CD4-positive, CD25-positive, alpha-beta regulatory T cell (primary cell): ENCODE measurements around the gene GHR. TPM values are rescaled to one million over a fixed set of nuclear protein-coding genes. Genes with fewer than 3 reads are reported as not detected.

Source experiments
- ATAC-seq, 2 donors: fragments of 150-1000 bp; cut with Tn5 transposase; one replicate each; pipeline ENCODE4 v1.10.0; 2021; ENCODE audit warnings: low read depth in 2 of 2, moderate number of reproducible peaks in 2 of 2, moderate library complexity in 1 of 2
- DNase-seq, 3 donors: peaks; one replicate each; pipeline versions ENCODE4 v3.0.0 to v3.0.0-alpha.2; 2012 to 2022; ENCODE audit warnings: mixed read lengths in 1 of 3
- H3K27ac ChIP-seq: one replicate; pipeline ENCODE4 v1.7.0; 2013; ENCODE audit warnings: mild to moderate bottlenecking, low read length; ENCODE audit not compliant: insufficient read depth, poor library complexity, severe bottlenecking
- H3K27me3 ChIP-seq: one replicate; pipeline ENCODE4 v1.7.0; 2013; ENCODE audit warnings: low read length; ENCODE audit not compliant: control insufficient read depth, insufficient read depth
- H3K36me3 ChIP-seq: one replicate; pipeline ENCODE4 v1.7.0; 2013; ENCODE audit warnings: mild to moderate bottlenecking, low read length, moderate library complexity; ENCODE audit not compliant: control insufficient read depth, insufficient read depth
- H3K4me1 ChIP-seq: 2 replicates; pipeline ENCODE4 v1.7.0; 2013; ENCODE audit warnings: mild to moderate bottlenecking, low read length; ENCODE audit not compliant: insufficient read depth, control insufficient read depth, poor library complexity, severe bottlenecking
- H3K4me3 ChIP-seq: one replicate; pipeline ENCODE4 v1.7.0; 2013; ENCODE audit warnings: low read depth, mild to moderate bottlenecking, low read length, moderate library complexity
- H3K9me3 ChIP-seq, 2 experiments: 1 replicate in 1 of 2; 2 replicates in 1 of 2; pipeline ENCODE4 v1.7.0; 2013; ENCODE audit warnings: low read length in 2 of 2, mild to moderate bottlenecking in 1 of 2, moderate library complexity in 1 of 2; ENCODE audit not compliant: control insufficient read depth in 2 of 2
- H3K27ac Mint-ChIP-seq, 3 donors: one replicate each; pipeline ENCODE4 v1.8.0; 2020 to 2022; ENCODE audit warnings: mild to moderate bottlenecking in 3 of 3, mixed read lengths in 3 of 3, moderate library complexity in 2 of 3
- H3K27me3 Mint-ChIP-seq: one replicate; pipeline ENCODE4 v1.8.0; 2022; ENCODE audit warnings: mild to moderate bottlenecking, mixed read lengths
- H3K36me3 Mint-ChIP-seq: one replicate; pipeline ENCODE4 v1.8.0; 2020; ENCODE audit warnings: mixed read lengths
- H3K4me1 Mint-ChIP-seq, 4 donors: one replicate each; pipeline ENCODE4 v1.8.0; 2020 to 2022; ENCODE audit warnings: mixed read lengths in 4 of 4, mild to moderate bottlenecking in 1 of 4
- H3K4me3 Mint-ChIP-seq, 4 donors: one replicate each; pipeline ENCODE4 v1.8.0; 2020 to 2022; ENCODE audit warnings: mild to moderate bottlenecking in 4 of 4, mixed read lengths in 4 of 4, moderate library complexity in 3 of 4
- H3K9me3 Mint-ChIP-seq, 7 donors: one replicate each; pipeline ENCODE4 v1.8.0; 2020 to 2022; ENCODE audit warnings: mixed read lengths in 7 of 7, mild to moderate bottlenecking in 3 of 7, moderate library complexity in 2 of 7
- polyA plus RNA-seq, 4 donors: library from polyadenylated mRNA; unstranded; fragments of 300-500 nt; fragmentation: Illumina TruSeq; gene quantifications; one replicate each; pipeline ENCODE4 v1.2.3, GENCODE V29; 2021
- total RNA-seq: library from RNA; stranded (reverse); gene quantifications from one replicate; pipeline ENCODE4 v1.2.3, GENCODE V29; 2022

GHR gene
- total and polyA plus RNA-seq, 5 donors from 2014 or later: not detected

DNA sequence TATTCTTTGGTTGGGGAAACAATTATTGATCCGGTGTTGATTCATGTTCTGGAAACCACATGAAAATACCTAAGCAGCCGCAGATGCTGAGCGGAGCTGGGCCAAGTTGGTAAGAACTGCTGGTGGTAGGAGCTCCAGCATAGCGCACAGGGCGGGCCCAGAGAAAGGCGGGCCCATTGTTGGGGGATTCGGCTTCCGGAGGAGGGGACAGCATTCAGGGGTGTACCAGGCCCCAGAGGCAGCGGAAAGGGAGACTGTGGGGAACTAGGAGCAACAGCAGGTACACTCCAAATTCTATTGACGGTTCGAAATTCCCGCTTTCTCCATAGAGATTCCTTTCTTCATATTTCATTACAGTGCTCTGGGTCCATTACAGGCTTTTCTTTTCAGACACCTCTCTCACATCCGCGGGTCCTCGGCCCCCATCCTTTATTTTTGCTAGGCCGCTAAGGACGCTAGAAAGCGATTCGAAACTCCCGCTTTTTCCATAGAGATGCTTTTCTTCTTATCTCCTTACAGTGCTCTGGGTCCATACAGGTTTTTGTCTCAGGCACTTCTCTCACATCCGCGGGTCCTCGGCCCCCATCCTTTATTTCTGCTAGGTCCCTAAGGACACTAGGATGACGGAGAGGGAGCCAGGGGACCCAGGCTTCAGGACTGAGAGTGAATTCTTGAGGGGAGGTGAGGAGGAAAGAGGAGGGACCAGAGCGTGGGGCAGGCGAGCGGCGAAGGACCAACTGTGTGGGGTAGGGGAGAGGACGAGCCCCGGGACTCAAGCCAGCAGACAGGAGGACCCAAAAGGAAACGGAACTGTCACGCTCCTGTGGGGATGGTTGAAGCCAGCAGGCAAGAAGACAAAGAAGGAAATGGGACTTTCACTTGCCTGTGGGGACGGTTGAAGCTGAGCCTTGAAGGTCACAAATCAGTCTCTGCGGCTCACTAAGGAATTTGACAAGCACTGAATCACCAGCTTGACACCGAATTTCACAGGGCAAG, 333.7 kb downstream of the GHR start, which contains the start of gene CCDC152:
Gene CCDC152, plus strand, starts transcription at position 213 of the 996 bp plus-strand sequence. CDS start 2,304 bp downstream, outside the sequence.
- no peaks in the 10 kb centered on the region for H3K36me3 Mint-ChIP-seq
- peak within 1 kb of the TSS; percentile 74 to 87 (median 86) for H3K4me3 Mint-ChIP-seq
- no peaks in the 10 kb centered on the region for H3K36me3 ChIP-seq
- no peaks in the 10 kb centered on the region for H3K9me3 ChIP-seq
- peak within 1 kb of the TSS; percentile 76 for H3K4me3 ChIP-seq
- H3K9me3 Mint-ChIP-seq: no peaks in the 10 kb centered on the region
- DNase-seq (peak; percentile 4 to 54 (median 30)), ATAC-seq (peak; percentile 83 to 91)
- H3K4me1 ChIP-seq: no peaks in the 10 kb centered on the region
- H3K27me3 Mint-ChIP-seq: peaks cover 21% of the 10 kb centered on the region
- no peak within 1 kb of the TSS for H3K27ac ChIP-seq
- peaks cover 0 to 6% (median under 1%) of the 10 kb centered on the region in 4 donors for H3K4me1 Mint-ChIP-seq
- peaks cover 2% of the 10 kb centered on the region for H3K27me3 ChIP-seq
- peak within 1 kb of the TSS in 2 of 3 donors; percentile 79 to 80 for H3K27ac Mint-ChIP-seq

DNA sequence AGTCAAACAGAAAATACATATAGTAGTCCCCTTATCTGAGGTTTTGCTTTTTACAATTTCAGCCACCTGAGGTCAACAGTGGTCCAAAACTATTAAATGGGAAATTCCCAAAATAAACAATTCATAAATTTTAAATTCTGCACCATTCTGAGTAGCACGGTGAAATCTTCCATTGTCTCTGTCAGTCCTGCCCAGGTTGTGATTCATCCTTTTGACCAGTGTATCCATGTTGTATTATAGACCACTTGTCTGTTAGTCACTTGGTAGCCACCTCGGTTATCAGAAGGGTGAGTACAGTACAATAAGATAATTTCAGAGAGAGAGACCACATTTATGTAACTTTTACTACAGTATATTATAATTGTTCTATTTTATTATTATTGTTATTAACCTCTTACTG, 336.2 kb downstream of the GHR start:
- no peaks in the 10 kb centered on the region for H3K36me3 Mint-ChIP-seq
- H3K27ac Mint-ChIP-seq: no peak overlapping the region
- no peaks in the 10 kb centered on the region for H3K4me1 ChIP-seq
- H3K9me3 Mint-ChIP-seq: no peaks in the 10 kb centered on the region
- DNase-seq (no peak), ATAC-seq (no peak)
- H3K4me3 ChIP-seq: no peak overlapping the region
- H3K27ac ChIP-seq: no peak overlapping the region
- H3K4me3 Mint-ChIP-seq: no peak overlapping the region
- peaks cover 17% of the 10 kb centered on the region for H3K27me3 Mint-ChIP-seq
- no peaks in the 10 kb centered on the region for H3K36me3 ChIP-seq
- peaks cover 2% of the 10 kb centered on the region for H3K27me3 ChIP-seq
- H3K4me1 Mint-ChIP-seq: peaks cover 0 to 6% (median under 1%) of the 10 kb centered on the region in 4 donors
- no peaks in the 10 kb centered on the region for H3K9me3 ChIP-seq

DNA sequence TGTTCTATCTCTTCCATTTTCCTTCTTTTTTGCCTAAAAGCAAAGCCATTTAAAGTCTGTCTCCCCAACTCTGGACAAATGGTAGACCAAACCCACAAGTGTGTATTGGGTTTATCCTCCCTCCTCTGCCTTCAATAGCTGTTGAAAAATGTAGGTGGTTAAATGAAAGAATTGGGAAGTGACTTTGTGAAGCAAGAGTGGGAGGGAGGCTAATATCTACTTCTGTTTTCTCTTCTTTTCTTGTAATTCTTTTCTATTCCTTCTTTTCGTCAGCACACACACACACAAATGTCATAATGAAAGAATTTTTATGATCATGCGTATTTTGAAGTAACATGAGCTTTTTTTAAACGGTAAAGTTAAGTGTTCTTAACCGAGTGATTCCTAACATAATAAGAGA, 337.2 kb downstream of the GHR start:
- Mint-ChIP-seq H3K36me3 (no peaks in the 10 kb centered on the region), H3K4me1 (peaks cover 0 to 6% (median under 1%) of the 10 kb centered on the region in 4 donors), H3K27ac (no peak overlapping the region), H3K4me3 (no peak overlapping the region), H3K9me3 (peaks cover 0 to 2% (median 0%) of the 10 kb centered on the region in 7 donors), H3K27me3 (peaks cover 17% of the 10 kb centered on the region)
- Histone ChIP-seq H3K27me3 (peaks cover 2% of the 10 kb centered on the region), H3K9me3 (no peaks in the 10 kb centered on the region), H3K36me3 (no peaks in the 10 kb centered on the region), H3K27ac (no peak overlapping the region), H3K4me1 (no peaks in the 10 kb centered on the region), H3K4me3 (no peak overlapping the region)
- DNase-seq (no peak), ATAC-seq (no peak)

DNA sequence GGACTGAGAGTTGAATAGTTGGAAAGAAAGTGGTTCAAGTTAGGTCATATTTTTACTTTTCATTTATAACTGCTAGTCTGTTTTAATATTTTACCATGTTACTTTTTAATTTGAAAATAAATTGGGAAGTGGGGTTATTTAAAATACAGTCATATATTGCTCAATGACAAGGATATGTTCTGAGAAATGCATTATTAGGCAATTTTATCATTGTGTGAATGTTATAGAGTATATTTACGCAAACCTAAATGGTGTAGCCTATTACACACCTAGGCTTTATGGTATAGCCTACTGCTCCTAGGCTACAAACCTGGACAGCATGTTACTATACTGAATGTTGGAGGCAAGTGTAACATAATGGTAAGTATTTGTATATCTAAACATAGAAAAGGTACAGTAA, 338.6 kb downstream of the GHR start:
- ATAC-seq (no peak), DNase-seq (no peak)
- Histone ChIP-seq H3K27me3 (peaks cover 2% of the 10 kb centered on the region), H3K9me3 (no peaks in the 10 kb centered on the region), H3K4me1 (no peaks in the 10 kb centered on the region), H3K4me3 (no peak overlapping the region), H3K36me3 (no peaks in the 10 kb centered on the region), H3K27ac (no peak overlapping the region)
- Mint-ChIP-seq H3K27me3 (peaks cover 17% of the 10 kb centered on the region), H3K4me3 (no peak overlapping the region), H3K9me3 (peaks cover 0 to 2% (median 0%) of the 10 kb centered on the region in 7 donors), H3K27ac (no peak overlapping the region), H3K36me3 (no peaks in the 10 kb centered on the region), H3K4me1 (peaks cover 0 to 6% (median under 1%) of the 10 kb centered on the region in 4 donors)

DNA sequence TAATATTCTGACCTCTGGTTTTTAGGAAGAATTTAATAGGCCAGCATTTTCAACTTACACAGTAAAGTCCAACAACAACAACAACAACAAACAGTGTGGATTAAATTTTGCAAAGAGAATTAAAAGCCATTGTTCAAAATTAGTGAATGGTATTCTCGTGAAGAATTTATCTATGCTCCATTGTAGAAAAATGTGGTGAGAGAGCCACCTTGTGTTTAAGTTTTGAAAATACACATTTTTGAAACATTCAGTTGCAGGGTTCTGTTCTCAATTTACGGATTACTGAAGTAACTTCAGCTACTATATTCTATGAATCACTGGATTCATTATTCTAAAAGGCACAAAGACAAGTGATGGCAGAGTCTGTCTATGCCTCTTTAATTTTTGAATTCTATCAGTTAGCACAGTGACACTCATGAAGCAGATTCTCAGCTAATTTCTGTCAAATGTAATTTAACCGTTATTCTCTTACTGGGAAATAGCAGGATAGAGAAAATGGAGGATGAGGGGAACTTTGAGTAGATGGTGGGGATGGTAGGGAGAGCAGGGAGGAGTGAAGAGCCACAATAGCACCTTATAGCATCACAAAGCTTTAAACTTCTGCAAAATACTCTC, 344.4 kb downstream of the GHR start:
- Histone ChIP-seq H3K4me3 (no peak overlapping the region), H3K9me3 (no peaks in the 10 kb centered on the region), H3K36me3 (no peaks in the 10 kb centered on the region), H3K4me1 (no peaks in the 10 kb centered on the region), H3K27me3 (peaks cover 4% of the 10 kb centered on the region), H3K27ac (no peak overlapping the region)
- Mint-ChIP-seq H3K4me1 (no peaks in the 10 kb centered on the region), H3K9me3 (peaks cover 0 to 2% (median 0%) of the 10 kb centered on the region in 7 donors), H3K4me3 (no peak overlapping the region), H3K27ac (no peak overlapping the region), H3K36me3 (no peaks in the 10 kb centered on the region), H3K27me3 (peaks cover 10% of the 10 kb centered on the region)
- DNase-seq (peak in 2 of 3 donors; percentile 5 to 33), ATAC-seq (no peak)

DNA sequence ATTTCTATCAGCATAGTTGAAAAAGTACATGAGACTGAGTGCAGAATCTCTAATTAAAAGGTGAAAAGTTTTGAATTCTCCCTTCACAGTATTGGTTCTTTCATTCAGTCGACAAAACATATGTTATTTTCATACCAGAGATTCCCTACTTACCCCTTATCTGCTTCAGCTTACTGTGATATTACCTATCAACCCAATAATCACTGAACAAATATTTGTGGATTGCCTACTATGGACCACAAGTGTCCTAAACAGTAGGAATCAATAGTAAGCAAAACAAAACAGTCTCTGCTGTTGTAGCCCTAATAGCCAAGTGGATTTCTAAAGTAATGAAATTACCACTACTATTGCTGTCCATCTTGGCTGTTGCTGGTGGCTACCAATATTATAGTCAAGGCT, 344.9 kb downstream of the GHR start:
- H3K4me3 ChIP-seq: no peak overlapping the region
- H3K9me3 ChIP-seq: no peaks in the 10 kb centered on the region
- Mint-ChIP-seq H3K27ac (no peak overlapping the region), H3K4me3 (no peak overlapping the region), H3K27me3 (peaks cover 10% of the 10 kb centered on the region), H3K4me1 (no peaks in the 10 kb centered on the region), H3K36me3 (no peaks in the 10 kb centered on the region), H3K9me3 (peaks cover 0 to 2% (median 0%) of the 10 kb centered on the region in 7 donors)
- H3K27me3 ChIP-seq: peaks cover 4% of the 10 kb centered on the region
- no peak for ATAC-seq
- H3K4me1 ChIP-seq: no peaks in the 10 kb centered on the region
- H3K36me3 ChIP-seq: no peaks in the 10 kb centered on the region
- H3K27ac ChIP-seq: no peak overlapping the region
- DNase-seq: no peak

DNA sequence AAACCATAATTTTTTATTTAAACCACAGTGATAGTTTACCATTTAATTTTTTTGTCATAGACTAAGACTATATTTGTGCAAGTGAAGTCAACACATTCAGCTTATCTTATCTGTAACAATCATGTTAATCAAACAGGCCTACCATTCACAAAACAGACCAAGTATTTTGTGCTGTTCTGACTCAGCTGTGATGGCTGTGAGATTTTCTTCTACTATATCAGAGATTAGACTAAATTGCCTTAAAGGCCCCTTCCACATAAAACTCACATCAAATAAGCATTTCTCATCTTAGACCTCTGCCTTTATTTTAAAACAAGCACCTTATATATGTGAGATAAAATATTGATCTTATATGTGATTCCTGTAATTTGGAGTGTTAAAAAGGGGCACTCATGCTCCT, 346.8 kb downstream of the GHR start:
- no peaks in the 10 kb centered on the region for H3K4me1 Mint-ChIP-seq
- no peak overlapping the region for H3K27ac Mint-ChIP-seq
- H3K4me3 ChIP-seq: no peak overlapping the region
- peaks cover 0 to 1% (median 0%) of the 10 kb centered on the region in 7 donors for H3K9me3 Mint-ChIP-seq
- H3K36me3 Mint-ChIP-seq: no peaks in the 10 kb centered on the region
- peaks cover 10% of the 10 kb centered on the region for H3K27me3 Mint-ChIP-seq
- no peak overlapping the region for H3K4me3 Mint-ChIP-seq
- H3K4me1 ChIP-seq: no peaks in the 10 kb centered on the region
- no peak overlapping the region for H3K27ac ChIP-seq
- H3K9me3 ChIP-seq: no peaks in the 10 kb centered on the region
- peaks cover 4% of the 10 kb centered on the region for H3K27me3 ChIP-seq
- ATAC-seq: no peak
- H3K36me3 ChIP-seq: no peaks in the 10 kb centered on the region
- no peak for DNase-seq
